ENCODE data around the gene RPTOR. TPM values are rescaled to one million over a fixed set of nuclear protein-coding genes. Genes with fewer than 3 reads are reported as not detected.

The RPTOR gene
- total and polyA plus RNA-seq, 10 of the 15 experiments (the other 5 are each of a cell fraction or from before 2014, with no cell fraction given), result 0.18 to 32.1 (median 7.8) TPM

GRCh38 chr17:80701730-80702129, 157.1 kb downstream of the RPTOR start:
- intact Hi-C loops (cut with micrococcal nuclease; ENCODE audit: unreplicated experiment), result no loop called here
- H3K9ac ChIP-seq (ENCODE audit: control insufficient read depth, insufficient read depth, low read length), result no peak overlapping the region
- ChIA-PET RAD21 (ENCODE audit: unreplicated experiment) (no interaction called here), POLR2A (interaction anchor here (0.5 kb wide), 1 partner anchor 74 kb away, joined by 3 read pairs; no protein-coding TSS in a partner anchor), CTCF (no interaction called here), SMC1A (ENCODE audit: uncharacterized antibody, unreplicated experiment) (no interaction called here)
- H3K27me3 ChIP-seq (replicated peaks in 1 of 2; ENCODE audit: control insufficient read depth in 2 of 2, insufficient read depth in 2 of 2, low read length in 1 of 2), result no peaks in the 10 kb centered on the region
- DNase-seq (ENCODE audit: low read depth, low spot score) (no peak), FAIRE-seq (no peak), ATAC-seq (no peak)
- no TSS peak for BruUV-seq (replicated peaks)
- no peaks in the 10 kb centered on the region; the same call in none of the 2 replicates for H3K79me2 ChIP-seq (ENCODE audit: control insufficient read depth, insufficient read depth, low read length)
- 94% methylated on average over 9 of the region's 9 CpGs for WGBS (ENCODE audit: insufficient coverage, insufficient replicate concordance, low lambda C conversion rate, missing lambda C conversion rate)
- H2AFZ ChIP-seq (ENCODE audit: control insufficient read depth, low read depth, low read length), result no peak overlapping the region
- no peaks in the 10 kb centered on the region for H4K20me1 ChIP-seq (ENCODE audit: control insufficient read depth, insufficient read depth)
- in situ Hi-C loops (cut with MboI), result no loop called here
- no peaks in the 10 kb centered on the region; the same call in 2 of the 3 replicates for H3K9me3 ChIP-seq (replicated peaks; ENCODE audit: control insufficient read depth, insufficient read depth, low read length)
- no peak overlapping the region for H3K27ac ChIP-seq (ENCODE audit: control insufficient read depth, insufficient read depth)
- no peak overlapping the region for H3K4me2 ChIP-seq (ENCODE audit: control insufficient read depth, insufficient read depth)
- no peaks in the 10 kb centered on the region for H3K36me3 ChIP-seq (ENCODE audit: control insufficient read depth in 2 of 2, insufficient read depth in 2 of 2, low read length in 1 of 2)
- H3K4me3 ChIP-seq, result no peak overlapping the region
- H3K4me1 ChIP-seq (ENCODE audit: control insufficient read depth, insufficient read depth, low read length), result peaks cover 18% of the 10 kb centered on the region
- no peak for TF ChIP-seq CTCF (IDR thresholded peaks at IDR 0.05 in 2 of 3, conservative IDR thresholded peaks at IDR 0.05 in 1 of 3; ENCODE audit: control insufficient read depth in 2 of 3, extremely low read depth in 1 of 3, insufficient read depth in 1 of 3, low read depth in 3 of 3, low read length in 3 of 3)
- TF ChIP-seq RELA (IDR thresholded peaks at IDR 0.05; ENCODE audit: borderline replicate concordance, partially characterized antibody), result no peak
- no peak for TF ChIP-seq NR2F1 (conservative IDR thresholded peaks at IDR 0.05)
- no peak for TF ChIP-seq BCLAF1 (IDR thresholded peaks at IDR 0.05)
- no peak for TF ChIP-seq TCF3 (IDR thresholded peaks at IDR 0.05; ENCODE audit: borderline replicate concordance, insufficient read depth, low read depth, low read length)
- no peak for TF ChIP-seq ZNF274 (IDR thresholded peaks at IDR 0.05; ENCODE audit: insufficient read depth, insufficient read length)
- TF ChIP-seq TAF1 (IDR thresholded peaks at IDR 0.05; ENCODE audit: borderline replicate concordance, low read depth, low read length), result no peak
- TF ChIP-seq RCOR1 (conservative IDR thresholded peaks at IDR 0.05; ENCODE audit: low read depth, low read length), result no peak
- TF ChIP-seq ZBTB11 (CRISPR knock-in tag; IDR thresholded peaks at IDR 0.05), result no peak
- no peak for TF ChIP-seq TCF7 (IDR thresholded peaks at IDR 0.05; ENCODE audit: borderline replicate concordance)
- no peak for TF ChIP-seq IKZF1 (conservative IDR thresholded peaks at IDR 0.05)
- no peak for TF ChIP-seq KLF5 (IDR thresholded peaks at IDR 0.05; ENCODE audit: partially characterized antibody)
- TF ChIP-seq IRF3 (IDR thresholded peaks at IDR 0.05), result no peak
- no peak for TF ChIP-seq POLR2AphosphoS2 (IDR thresholded peaks at IDR 0.05; ENCODE audit: low read depth, low read length)
